ENCODE data around the gene IWS1. TPM values are rescaled to one million over a fixed set of nuclear protein-coding genes. Genes with fewer than 3 reads are reported as not detected.

Gene IWS1
- total and polyA plus RNA-seq, 12 donors = 37.4 to 64.8 (median 46.4) TPM

DNA sequence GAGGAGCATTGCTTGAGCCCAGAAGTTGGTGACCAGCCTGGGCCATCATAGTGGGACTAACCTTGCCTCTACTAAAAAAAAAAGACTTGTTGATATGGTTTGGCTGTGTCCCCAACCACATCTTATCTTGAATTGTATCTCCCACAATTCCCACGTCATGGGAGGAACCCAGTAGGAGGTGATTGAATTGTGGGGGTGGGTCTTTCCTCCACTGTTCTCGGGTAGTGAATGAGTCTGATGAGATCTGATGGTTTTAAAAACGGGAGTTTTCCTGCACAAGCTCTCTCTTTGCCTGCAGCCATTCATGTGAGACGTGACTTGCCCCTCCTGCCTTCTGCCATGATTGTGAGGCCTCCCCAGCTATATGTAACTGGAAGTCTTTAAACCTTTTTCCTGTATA lies 61.0 kb downstream of the IWS1 start:
- H3K4me1 ChIP-seq = no peaks in the 10 kb centered on the region
- no peak overlapping the region for H3K4me3 ChIP-seq
- intact Hi-C loops (cut with DNase I) = no loop called here
- H3K27ac ChIP-seq = no peak overlapping the region
- ATAC-seq (no peak), DNase-seq (no peak)
- H3K27me3 ChIP-seq = no peaks in the 10 kb centered on the region
- H3K9me3 ChIP-seq = no peaks in the 10 kb centered on the region
- TF ChIP-seq, protein P1, sequence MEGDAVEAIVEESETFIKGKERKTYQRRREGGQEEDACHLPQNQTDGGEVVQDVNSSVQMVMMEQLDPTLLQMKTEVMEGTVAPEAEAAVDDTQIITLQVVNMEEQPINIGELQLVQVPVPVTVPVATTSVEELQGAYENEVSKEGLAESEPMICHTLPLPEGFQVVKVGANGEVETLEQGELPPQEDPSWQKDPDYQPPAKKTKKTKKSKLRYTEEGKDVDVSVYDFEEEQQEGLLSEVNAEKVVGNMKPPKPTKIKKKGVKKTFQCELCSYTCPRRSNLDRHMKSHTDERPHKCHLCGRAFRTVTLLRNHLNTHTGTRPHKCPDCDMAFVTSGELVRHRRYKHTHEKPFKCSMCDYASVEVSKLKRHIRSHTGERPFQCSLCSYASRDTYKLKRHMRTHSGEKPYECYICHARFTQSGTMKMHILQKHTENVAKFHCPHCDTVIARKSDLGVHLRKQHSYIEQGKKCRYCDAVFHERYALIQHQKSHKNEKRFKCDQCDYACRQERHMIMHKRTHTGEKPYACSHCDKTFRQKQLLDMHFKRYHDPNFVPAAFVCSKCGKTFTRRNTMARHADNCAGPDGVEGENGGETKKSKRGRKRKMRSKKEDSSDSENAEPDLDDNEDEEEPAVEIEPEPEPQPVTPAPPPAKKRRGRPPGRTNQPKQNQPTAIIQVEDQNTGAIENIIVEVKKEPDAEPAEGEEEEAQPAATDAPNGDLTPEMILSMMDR (IDR thresholded peaks at IDR 0.05) = no peak
- WGBS, 2 donors = 70 to 78% methylated on average over 4 of the region's 4 CpGs
- H3K36me3 ChIP-seq = peaks cover 0 to 50% (median 4%) of the 10 kb centered on the region in 9 donors

- no peak overlapping the region for H3K4me3 ChIP-seq
- peaks cover 0 to 44% (median 4%) of the 10 kb centered on the region in 9 donors for H3K36me3 ChIP-seq
- WGBS, 2 donors = 93 to 95% methylated on average over 7 of the region's 7 CpGs
- H3K27me3 ChIP-seq = no peaks in the 10 kb centered on the region
- TF ChIP-seq, protein P1 (IDR thresholded peaks at IDR 0.05) = no peak
- H3K9me3 ChIP-seq = no peaks in the 10 kb centered on the region
- DNase-seq = no peak
- H3K27ac ChIP-seq = no peak overlapping the region
- intact Hi-C loops (cut with DNase I) = no loop called here
- H3K4me1 ChIP-seq = no peaks in the 10 kb centered on the region
- ATAC-seq = no peak
Measured at GRCh38 chr2:127464470-127465257, 61.6 kb downstream of the IWS1 start.

DNA sequence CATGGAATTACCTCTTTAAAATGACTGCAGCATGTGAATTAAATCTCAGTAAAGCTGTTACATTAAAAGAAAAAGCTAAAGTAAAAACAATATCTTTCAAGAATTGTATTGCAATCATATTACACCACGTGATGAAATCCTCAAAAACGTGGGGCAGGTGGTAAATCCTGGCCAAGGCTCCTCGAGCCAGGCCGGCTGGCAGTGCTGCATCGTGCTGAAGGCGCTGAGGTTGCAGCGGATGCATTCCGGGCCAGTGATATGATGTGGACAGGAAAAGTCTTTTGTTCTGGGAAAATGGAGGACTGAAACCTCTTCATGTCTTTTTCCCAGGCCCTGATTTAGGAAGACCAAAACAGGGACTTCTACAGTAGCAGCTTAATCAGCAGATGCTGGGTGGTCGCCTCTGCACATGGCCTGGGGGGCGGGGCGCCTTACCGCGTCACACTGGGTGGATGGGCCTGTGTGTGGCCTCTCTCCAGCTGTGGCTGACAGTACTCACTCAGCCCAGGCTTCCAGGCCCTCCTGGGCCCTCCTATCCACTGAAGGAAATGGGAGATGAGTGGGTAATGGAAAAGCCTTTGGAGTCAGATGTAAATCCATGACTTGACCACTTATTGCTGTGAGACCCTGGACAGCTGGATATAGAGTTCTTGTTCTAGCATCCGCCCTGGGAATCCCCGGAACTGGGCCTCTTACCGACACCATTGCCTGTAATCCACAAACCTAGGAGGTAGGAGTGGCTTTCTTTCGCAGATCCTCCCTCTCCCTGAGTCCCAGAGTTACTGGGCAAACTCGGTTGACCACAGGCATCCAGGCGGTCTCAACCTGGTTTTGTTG lies 62.9 kb downstream of the IWS1 start:
- WGBS, 2 donors = 78 to 79% methylated on average over 19 of the region's 19 CpGs
- no peaks in the 10 kb centered on the region for H3K9me3 ChIP-seq
- no peak for DNase-seq
- no peaks in the 10 kb centered on the region for H3K27me3 ChIP-seq
- no peak for ATAC-seq
- intact Hi-C loops (cut with DNase I) = no loop called here
- H3K27ac ChIP-seq = no peak overlapping the region
- TF ChIP-seq, protein P1 (IDR thresholded peaks at IDR 0.05) = no peak
- no peaks in the 10 kb centered on the region for H3K4me1 ChIP-seq
- H3K36me3 ChIP-seq = peaks cover 0 to 31% (median 0%) of the 10 kb centered on the region in 9 donors
- no peak overlapping the region for H3K4me3 ChIP-seq

- intact Hi-C loops (cut with DNase I) = no loop called here
- WGBS, 2 donors = 67 to 71% methylated on average over 3 of the region's 3 CpGs
Measured at GRCh38 chr2:127462461-127462860, 63.8 kb downstream of the IWS1 start.

More at GRCh38 chr2:127462461-127462860, 63.8 kb downstream of the IWS1 start:
- DNase-seq = no peak
- peaks cover 0 to 22% (median 0%) of the 10 kb centered on the region in 9 donors for H3K36me3 ChIP-seq
- H3K9me3 ChIP-seq = no peaks in the 10 kb centered on the region
- TF ChIP-seq, protein P1 (IDR thresholded peaks at IDR 0.05) = no peak
- no peak overlapping the region for H3K4me3 ChIP-seq
- no peak overlapping the region for H3K27ac ChIP-seq
- H3K4me1 ChIP-seq = no peaks in the 10 kb centered on the region
- no peak for ATAC-seq
- H3K27me3 ChIP-seq = no peaks in the 10 kb centered on the region

All from heart right ventricle (tissue), 16 donors.